B cell (primary cell): ENCODE results near the gene WDR33. TPM values are rescaled to one million over a fixed set of nuclear protein-coding genes. Genes with fewer than 3 reads are reported as not detected.

Experiments
- polyA plus RNA-seq: library from polyadenylated mRNA; depleted of rRNA; stranded (reverse); fragments of >200 nt; gene quantifications from 2 replicates; pipeline ENCODE4 v1.2.3, GENCODE V29; 2012
- small RNA-seq: library from RNA; depleted of rRNA; stranded (forward); fragments of <200 nt; gene quantifications from one replicate; pipeline ENCODE3, GENCODE V24; 2012; ENCODE audit warnings: low replicate concordance, low read depth; ENCODE audit not compliant: insufficient read length
- total RNA-seq, 2 donors: library from RNA; stranded (reverse); fragments of 120-200 nt in 1 of 2; gene quantifications; 1 replicate in 1 of 2; 2 replicates in 1 of 2; pipeline versions ENCODE4 v1.2.3 to v1.2.4, GENCODE V29; 2013 to 2022

WDR33 gene
- total and polyA plus RNA-seq, 2 donors (not counting 1 experiment from before 2014, with no cell fraction given), result 17.2 to 101 TPM

Small RNA genes within 50 kb of the gene (small RNA-seq; reads per million reads assigned to genes)
- gene RF00017 (not detected), gene RF00019 (not detected), gene RNU6-395P (not detected), gene RNY4P7 (not detected)

Other genes starting within 250 kb of the WDR33 start
- 0.22 TPM in 1 of 2 replicates, not detected in the other for gene GPR17, start 165.0 kb downstream of the WDR33 start, total RNA-seq
- 0.06 TPM in 1 of 2 replicates, not detected in the other for gene GPR17, start 165.0 kb downstream of the WDR33 start, polyA plus RNA-seq
- 4.2 and 6.7 TPM in 2 replicates for gene LIMS2, start 135.6 kb downstream of the WDR33 start, total RNA-seq
- gene LIMS2, start 135.6 kb downstream of the WDR33 start, polyA plus RNA-seq, result 15.4 and 32.2 TPM in 2 replicates
- 13.6 and 14.2 TPM in 2 replicates for gene SFT2D3, start 109.7 kb downstream of the WDR33 start, total RNA-seq
- 2.5 and 3.5 TPM in 2 replicates for gene SFT2D3, start 109.7 kb downstream of the WDR33 start, polyA plus RNA-seq
- 24.9 and 27.9 TPM in 2 replicates for gene POLR2D, start 47.0 kb upstream of the WDR33 start, total RNA-seq
- gene POLR2D, start 47.0 kb upstream of the WDR33 start, polyA plus RNA-seq, result 8.4 and 11.2 TPM in 2 replicates
- 15.2 and 15.8 TPM in 2 replicates for gene AMMECR1L, start 74.8 kb upstream of the WDR33 start, total RNA-seq
- gene AMMECR1L, start 74.8 kb upstream of the WDR33 start, polyA plus RNA-seq, result 8.3 and 12.5 TPM in 2 replicates
- 35.2 and 40.1 TPM in 2 replicates for gene SAP130, start 216.9 kb upstream of the WDR33 start, total RNA-seq
- 11.8 and 13.4 TPM in 2 replicates for gene SAP130, start 216.9 kb upstream of the WDR33 start, polyA plus RNA-seq